NCI-H526 (cell line): ENCODE measurements around the gene UGGT2.
"Not testable (repeated sequence)": the region's sequence is repeated elsewhere in the genome, so short reads cannot be mapped to it uniquely, and the experiment has no call there.

ENCODE experiments used
- DNase-seq, 2 experiments: peaks; one replicate each; lab custom pipeline; 2025; lab: John Stamatoyannopoulos, UW

UGGT2 gene

DNA sequence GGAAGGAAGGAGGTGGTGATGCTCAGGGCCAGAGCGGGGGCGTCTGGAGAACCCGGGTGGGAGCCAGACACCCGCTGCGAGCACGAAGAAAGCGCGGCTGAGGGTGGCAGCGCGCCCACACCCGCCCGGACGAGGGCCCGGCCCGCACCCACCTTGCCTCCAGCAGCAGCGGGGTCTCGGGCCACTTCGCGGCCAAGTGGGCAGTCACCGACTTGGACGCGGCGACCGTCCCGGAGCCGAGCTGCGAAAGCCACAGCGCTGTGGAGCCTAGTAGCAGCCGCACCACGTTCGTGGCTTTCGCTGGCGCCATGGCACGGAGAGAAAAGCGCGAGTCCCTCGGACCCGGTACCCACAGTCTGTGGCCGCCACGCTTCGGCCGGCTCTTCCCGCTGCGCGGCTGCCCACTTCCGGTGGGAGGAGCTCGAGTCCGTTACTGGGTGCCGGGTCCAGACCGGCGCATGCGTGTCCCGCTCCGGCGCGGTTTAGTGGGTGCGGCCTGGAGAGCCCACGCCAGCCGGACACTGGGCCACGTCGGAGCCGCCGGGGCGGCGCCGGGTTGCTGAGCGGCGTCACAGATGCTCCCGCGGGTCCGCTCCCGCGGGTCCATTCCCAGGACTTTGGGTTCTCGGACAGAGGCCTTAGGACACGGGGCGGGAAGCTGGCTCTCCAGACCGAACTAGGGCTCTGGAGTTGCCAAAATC lies at the start of gene UGGT2:
Gene UGGT2 (minus strand): TSS at position 399 of the 701 bp plus-strand sequence. CDS start 89 bp downstream, at position 310.
- peak; percentile 91 to 99 for DNase-seq

DNA sequence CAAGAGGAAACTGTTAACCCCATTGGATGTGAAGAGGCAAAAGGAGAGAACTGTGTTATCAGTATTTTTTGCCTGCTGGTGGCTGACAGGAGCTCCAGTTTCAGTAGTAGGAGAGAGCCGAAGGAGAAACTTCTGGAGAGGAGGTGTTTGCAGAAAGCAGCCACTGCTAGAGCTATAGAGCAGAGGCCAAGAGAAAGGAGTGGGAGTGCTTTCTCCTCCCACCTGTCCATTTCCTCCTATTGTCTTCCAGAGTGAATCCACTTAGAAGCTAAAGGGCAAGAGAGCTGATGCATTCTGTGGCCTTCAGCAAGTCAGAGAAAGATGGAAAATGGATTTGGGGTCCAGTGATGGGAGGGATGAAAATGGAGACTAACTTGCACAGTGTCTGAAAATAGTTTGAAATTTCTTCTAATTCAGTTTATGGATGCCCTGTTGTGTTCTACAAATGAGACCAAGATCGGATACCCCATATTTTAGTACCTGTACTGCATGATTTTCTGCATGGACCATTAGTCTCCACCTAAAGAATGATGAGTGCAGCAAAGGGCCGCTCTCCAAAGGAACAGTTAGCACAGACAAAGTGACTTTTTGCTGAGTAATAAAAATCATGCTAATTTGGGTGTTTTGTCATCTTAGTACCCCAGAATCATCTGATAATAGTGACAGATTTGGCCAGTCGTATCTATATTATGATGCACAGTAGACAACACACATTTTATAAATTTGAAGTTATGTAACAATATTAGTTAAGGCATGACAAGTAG lies 47.4 kb upstream of the UGGT2 start:
- DNase-seq: peak in 1 of 2 experiments; percentile 13

GRCh38 chr13:96093296-96094006 lies 40.2 kb upstream of the UGGT2 start:
- DNase-seq: peak in 1 of 2 experiments; percentile 12

DNA sequence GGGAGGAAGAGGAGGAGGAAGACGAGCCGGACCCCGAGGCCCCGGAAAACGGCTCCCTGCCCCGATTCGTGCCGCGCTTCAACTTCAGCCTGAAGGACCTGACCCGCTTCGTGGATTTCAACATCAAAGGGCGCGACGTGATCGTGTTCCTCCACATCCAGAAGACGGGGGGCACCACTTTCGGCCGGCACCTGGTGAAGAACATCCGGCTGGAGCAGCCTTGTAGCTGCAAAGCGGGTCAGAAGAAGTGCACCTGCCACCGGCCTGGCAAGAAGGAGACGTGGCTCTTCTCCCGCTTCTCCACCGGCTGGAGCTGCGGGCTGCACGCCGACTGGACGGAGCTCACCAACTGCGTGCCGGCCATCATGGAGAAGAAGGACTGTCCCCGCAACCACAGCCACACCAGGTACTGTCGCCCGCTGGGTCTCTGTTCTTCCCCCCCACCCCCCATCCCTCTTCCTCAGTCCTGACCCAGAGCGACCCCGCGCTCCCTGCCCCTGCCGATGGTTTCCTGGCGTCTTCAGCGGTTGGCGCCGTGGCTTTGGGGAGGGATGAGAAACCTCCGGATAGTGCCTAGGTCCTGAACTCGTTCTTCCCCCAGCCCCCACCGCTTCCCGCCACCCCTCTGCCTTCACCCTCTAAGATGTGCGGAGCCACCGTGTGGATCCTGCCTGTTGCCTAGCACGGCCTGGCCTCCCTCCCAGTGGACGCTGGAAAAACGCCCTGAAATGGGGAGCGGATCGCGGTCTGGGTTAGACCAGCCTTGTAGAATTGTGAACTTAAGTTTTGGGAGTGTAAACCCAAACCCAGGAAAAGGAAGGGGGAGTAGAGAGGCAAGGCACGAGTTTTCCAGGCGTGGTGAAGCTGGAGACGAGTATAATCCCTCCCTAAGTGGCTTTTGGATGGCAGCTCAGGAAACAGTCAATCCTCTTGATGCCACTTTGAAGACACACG lies 38.2 kb upstream of the UGGT2 start:
- peak; percentile 64 to 76 for DNase-seq

- DNase-seq: peak in 1 of 2 experiments; percentile 90
Observed at GRCh38 chr13:96090240-96091101, 37.3 kb upstream of the UGGT2 start.

GRCh38 chr13:96089749-96090239 lies 36.6 kb upstream of the UGGT2 start, which contains the start of gene HS6ST3:
HS6ST3 (plus strand) TSS chr13:96090107.
- DNase-seq: peak; percentile 85 to 94

DNA sequence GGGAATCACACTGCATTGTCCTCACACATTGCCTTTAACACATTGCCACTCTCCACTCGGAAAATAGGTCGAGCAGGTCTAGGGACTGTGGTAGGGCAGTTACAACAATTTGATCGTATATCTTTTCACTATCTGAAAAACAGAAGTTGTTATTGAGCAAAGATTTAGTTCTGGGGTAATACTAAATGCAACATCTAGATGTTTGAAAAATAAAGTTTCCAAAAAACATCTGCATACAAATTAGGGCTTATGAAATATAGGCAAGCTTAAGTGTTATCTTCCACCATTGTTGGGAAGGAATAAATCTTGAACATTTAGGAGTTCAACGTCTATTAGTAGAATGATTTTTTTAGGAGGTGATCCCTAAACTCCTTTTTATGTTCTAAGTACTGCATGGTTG lies 35.9 kb upstream of the UGGT2 start:
- no peak for DNase-seq

GRCh38 chr13:96086736-96087135 lies 33.5 kb upstream of the UGGT2 start:
- DNase-seq: no peak

- no peak for DNase-seq
Observed at GRCh38 chr13:96082640-96083039, 29.4 kb upstream of the UGGT2 start.

DNA sequence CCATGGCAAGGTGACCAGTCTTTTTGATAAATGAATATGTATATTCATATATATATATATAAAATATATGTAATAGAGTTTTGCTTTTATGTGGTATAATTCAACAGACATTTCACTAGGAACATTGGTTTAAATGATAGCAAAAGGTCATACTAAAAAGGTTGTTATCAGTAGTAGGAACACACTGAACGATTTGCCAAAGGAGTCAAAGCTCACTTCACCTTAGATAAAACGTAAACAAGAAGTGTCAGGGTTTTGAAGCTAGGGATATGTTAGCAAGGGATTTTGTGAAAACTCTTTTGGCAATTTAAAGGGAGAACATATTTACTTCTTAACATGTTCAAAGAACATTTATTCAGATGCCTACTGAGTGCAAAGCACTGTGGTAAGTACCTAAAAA lies 28.7 kb upstream of the UGGT2 start:
- no peak for DNase-seq

- DNase-seq: no peak
Observed at GRCh38 chr13:96080676-96081075, 27.5 kb upstream of the UGGT2 start.

GRCh38 chr13:96075953-96076543 lies 22.8 kb upstream of the UGGT2 start:
- peak in 1 of 2 experiments; percentile 36 for DNase-seq

- no peak for DNase-seq
Observed at GRCh38 chr13:96072392-96072791, 19.2 kb upstream of the UGGT2 start.

DNA sequence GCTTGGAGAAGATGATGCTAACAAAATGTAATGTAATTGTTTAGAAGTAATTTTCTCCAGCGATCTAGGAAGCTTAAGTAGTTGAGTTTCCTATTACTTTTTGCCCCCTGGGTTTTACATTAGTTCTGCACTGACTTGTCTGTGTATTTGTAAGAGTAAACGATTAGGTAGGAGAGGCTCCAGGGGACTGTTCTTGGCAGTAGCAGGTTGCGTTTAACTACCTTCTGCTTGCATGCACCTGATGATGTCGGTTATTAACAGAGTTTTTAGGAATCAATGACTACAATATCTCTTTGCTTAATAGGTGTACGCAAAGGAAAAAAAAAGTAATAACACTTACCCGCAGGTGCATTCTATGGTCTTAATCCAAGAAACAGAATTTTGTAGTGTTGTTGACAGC lies 18.3 kb upstream of the UGGT2 start:
- DNase-seq: peak; percentile 51 to 72

DNA sequence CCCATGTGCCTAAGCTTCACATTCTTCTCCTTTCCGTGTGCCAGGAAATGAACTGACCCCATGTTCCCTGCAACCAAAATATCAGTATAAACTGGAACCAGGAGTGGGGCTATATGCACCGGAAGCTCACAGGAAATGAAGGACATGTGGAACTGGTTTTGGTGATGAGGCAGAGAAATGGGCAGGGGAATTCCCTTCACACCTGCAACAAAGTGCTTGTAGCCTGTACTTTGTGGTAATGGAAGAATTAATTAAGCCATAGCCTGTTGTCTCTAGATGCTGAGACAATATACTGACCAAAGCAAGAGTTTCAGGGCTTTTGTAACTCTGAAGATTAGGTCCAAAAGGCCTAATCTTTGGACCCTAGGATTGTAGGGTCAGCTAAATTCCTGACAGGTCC lies 15.5 kb upstream of the UGGT2 start:
- DNase-seq: no peak

- DNase-seq: peak in 1 of 2 experiments; percentile 18
Observed at GRCh38 chr13:96065849-96066248, 12.6 kb upstream of the UGGT2 start.

DNA sequence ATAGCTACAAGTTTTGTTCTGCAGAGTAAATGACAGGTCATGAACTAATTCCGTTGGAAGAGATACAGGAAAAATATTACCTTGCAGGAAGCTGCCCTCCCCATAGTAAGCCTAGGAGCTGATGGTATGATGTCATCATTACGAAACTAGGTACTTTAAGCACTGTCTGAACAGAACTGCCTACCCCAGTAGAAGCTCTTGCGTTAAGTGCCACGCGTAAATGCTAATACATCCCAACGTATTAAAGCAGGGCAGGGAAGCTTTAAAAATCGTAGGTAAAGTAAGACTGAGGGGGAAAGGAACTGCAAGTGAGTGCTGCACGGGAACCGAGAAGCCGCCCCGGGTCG lies 572 bp downstream of the UGGT2 start:
- DNase-seq: peak in 1 of 2 experiments; percentile 60

DNA sequence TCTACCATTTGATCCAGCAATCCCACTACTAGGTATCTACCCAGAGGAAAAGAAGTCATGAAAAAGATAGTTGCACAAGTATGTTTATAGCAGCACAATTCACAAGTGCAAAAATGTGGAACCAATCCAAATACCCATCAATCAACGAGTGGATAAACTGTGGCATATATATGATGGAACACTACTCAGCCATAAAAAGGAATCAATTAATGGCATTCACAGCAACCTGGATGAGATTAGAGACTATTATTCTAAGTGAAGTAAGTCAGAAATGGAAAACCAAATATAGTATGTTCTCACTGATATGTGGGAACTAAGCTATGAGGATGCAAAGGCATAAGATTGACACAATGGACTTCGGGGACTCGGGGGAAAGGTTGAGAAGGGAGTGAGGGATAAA lies 1.3 kb downstream of the UGGT2 start:
- not testable (repeated sequence) for DNase-seq

- DNase-seq: not testable (repeated sequence)
Observed at GRCh38 chr13:96051491-96051890, 1.7 kb downstream of the UGGT2 start.

DNA sequence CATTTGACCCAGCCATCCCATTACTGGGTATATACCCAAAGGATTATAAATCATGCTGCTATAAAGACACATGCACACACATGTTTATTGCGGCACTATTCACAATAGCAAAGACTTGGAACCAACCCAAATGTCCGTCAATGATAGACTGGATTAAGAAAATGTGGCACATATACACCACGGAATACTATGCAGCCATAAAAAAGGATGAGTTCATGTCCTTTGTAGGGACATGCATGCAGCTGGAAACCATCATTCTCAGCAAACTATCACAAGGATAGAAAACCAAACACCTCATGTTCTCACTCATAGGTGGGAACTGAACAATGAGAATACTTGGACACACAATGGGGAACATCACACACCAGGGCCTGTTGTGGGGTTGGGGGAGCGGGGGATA lies 2.2 kb downstream of the UGGT2 start:
- DNase-seq: not testable (repeated sequence)
